AG08396 (cell line): Measurements from ENCODE around the gene DDIT4.
"Not testable (repeated sequence)": the region's sequence is repeated elsewhere in the genome, so short reads cannot be mapped to it uniquely, and the experiment has no call there.

Experiments
- DNase-seq: peaks from one replicate; pipeline ENCODE4 v3.0.0; 2012; ENCODE audit warnings: low spot score, mixed read lengths

Gene DDIT4

DNA sequence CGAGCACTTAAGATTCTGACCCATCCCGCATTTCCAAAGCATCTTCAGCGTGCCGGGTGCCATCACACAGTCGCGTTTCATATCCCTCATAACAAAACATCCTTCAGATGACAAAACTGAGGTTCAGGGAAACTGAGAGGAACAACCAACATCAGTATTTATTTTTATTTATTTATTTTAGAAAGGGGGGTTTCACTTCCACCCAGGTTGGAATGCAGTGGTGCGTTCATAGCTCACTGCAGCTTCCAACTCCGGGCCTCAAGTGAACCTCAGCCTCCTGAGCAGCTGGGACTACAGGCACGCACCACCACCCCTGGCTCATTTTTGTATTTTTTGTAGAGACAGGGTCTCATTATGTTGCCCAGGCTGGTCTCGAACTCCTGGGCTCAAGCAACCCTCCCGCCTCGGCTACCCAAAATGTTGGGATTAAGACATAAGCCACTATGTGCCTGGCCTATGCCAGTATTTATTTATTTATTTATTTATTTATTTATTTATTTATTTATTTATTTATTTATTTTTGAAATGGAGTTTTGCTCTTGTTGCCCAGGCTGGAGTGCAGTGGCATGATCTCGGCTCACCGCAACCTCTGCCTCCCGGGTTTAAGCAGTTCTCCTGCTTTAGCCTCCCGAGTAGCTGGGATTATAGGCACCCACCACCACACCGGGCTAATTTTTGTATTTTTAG is 24.4 kb upstream of the DDIT4 start:
- DNase-seq = not testable (repeated sequence)

DNA sequence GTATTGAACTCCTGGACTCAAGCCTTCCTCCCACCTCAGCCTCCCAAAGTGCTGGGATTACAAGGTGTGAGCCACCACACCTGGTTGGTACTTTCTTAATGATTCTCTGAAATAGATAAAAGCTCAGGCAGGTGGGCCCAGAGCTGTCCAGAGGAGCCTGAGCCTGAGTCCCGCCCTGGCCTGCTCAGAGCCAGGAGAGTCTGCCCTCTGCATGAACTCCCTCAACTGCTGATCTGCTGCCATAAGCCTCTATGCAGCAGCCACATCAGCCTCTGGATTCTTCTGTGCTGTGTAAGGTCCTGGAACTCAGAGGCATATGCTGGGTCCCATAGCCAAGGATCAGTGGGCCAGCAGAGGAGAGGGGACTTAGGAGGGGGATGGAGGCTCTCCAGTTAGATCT is 23.1 kb upstream of the DDIT4 start:
- DNase-seq = peak; percentile 76

GRCh38 chr10:72251635-72252034 is 22.1 kb upstream of the DDIT4 start:
- no peak for DNase-seq

DNA sequence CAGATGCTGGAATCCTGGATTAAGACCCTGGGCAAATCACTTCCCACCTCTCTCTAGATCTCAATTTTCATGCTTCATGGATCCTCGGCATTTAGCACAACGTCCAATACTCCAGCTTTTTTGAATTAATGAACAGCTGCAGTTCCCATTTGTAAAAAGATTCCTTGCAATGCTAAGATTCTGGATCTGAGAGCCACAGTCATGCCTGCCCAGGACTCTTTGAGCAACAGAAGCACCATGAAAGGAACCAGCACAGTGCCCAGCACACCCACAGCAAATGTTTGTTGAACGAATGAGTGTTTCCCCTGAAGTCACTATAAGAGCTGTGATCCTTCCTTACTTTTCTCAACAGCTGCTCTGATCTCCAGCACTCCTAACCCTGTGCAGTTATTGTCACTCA is 20.8 kb upstream of the DDIT4 start:
- DNase-seq = no peak

GRCh38 chr10:72253578-72253977 is 20.1 kb upstream of the DDIT4 start:
- no peak for DNase-seq

GRCh38 chr10:72254813-72255568 is 18.7 kb upstream of the DDIT4 start:
- peak; percentile 84 for DNase-seq

DNA sequence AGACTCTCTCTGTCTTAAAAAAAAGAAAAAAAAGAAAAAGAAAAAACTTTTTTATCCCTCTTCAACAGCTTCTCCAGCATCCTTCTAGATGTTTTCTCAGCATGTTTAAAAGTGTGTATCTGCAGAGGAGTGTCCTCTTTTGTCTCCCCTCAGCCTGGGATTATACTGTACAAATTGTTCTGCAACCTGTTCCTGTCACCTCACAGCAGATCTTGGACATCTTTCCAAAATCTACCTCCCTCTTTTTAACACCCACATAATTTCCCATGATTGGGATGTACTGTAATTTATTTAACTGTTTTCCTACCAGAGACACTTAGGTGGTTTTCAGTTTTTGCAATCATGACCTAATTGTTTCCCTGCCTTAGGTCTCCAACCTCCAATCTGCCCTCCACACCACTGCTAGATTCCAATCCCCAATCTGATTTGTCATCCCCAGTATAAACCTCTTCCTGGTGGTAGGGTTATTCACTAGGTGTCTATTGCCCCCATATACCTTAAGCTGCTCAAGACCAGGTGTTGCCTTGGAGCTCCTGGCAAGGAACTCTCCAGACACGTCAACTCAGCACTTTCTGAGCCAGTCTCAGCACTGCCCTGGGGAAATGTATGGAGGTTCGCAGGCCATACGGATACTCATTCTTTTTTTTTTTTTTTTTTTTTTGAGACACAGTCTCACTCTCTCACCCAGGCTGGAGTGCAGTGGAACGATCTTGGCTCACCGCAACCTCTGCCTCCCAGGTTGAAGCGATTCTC is 17.6 kb upstream of the DDIT4 start:
- DNase-seq = no peak

- DNase-seq = no peak
Measured at GRCh38 chr10:72257051-72257892, 16.5 kb upstream of the DDIT4 start.

GRCh38 chr10:72258617-72259016 is 15.1 kb upstream of the DDIT4 start:
- no peak for DNase-seq

- DNase-seq = no peak
Measured at GRCh38 chr10:72259491-72260238, 14.1 kb upstream of the DDIT4 start.

GRCh38 chr10:72260239-72260975 is 13.3 kb upstream of the DDIT4 start:
- peak; percentile 87 for DNase-seq

GRCh38 chr10:72260976-72261783 is 12.5 kb upstream of the DDIT4 start:
- DNase-seq = no peak

DNA sequence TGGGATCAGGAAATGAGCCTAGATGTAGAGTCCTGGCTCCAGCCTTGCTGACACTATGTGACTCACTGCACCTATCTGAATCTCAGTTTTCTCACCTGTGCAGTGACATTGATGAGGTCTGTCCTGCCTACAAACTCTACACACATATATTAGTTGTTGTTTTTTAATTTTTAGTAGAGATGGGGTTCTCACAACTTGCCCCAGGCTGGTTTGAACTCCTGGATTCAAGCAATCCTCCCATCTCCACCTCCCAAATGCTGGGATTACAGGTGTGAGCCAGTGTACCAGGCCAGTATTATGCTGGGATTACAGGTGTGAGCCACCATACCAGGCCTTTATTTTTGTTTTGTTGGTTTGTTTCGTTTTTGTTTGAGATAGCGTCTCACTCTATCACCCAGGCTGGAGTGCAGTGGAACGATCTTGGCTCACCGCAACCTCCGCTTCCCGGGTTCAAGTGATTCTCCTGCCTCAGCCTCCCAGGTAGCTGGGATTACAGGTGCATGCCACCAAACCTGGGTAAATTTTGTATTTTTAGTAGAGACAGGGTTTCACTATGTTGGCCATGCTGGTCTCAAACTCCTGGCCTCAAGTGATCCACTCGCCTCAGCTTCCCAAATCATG is 11.8 kb upstream of the DDIT4 start:
- DNase-seq = no peak

DNA sequence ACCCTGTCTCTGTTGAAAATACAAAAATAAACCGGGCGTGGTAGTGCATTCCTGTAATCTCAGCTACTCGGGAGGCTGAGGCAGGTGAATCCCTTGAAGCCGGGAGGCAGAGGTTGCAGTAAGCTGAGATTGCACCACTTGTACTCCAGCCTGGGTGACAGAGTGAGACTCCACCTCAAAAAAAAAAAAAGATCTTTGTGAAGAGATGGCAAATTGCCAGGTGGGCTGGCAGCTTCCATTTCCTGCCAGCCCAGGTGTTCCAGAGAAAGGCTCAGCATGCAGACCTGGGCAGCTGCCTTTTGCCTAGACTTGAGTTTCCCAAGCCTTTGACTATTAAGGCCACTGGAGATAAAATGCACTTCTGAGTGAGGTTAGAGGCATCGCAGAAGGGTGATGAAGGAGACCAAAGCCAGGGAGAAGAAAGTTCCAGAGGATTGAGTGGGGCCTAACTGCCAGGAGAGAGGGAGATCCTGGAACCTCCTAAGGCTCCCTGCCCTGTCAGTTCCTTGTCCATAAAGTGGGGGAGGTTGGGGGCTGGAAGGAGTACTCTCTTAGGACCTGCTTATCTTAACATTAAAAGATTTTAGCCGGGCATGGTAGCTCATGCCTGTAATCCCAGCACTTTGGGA is 10.0 kb upstream of the DDIT4 start:
- DNase-seq = no peak

DNA sequence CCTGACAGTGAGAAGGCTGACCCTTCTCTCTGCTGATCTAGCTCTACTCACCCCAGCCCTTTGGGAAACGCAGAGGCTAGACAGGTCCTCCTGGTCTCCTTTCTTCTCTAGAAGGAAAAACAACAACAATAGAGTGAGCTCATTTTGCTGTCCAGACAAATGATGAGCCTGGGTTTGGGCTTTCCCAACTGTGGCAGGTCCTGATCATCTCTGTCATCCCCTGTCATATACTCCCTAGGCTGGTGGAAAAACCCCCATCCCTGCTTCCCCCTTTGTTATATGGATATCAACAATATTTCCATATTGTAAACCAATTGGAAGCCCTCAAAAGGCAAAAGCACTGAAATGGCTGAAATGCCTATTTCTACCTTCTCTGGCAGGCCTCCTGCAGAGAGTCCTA is 9.2 kb upstream of the DDIT4 start:
- no peak for DNase-seq

DNA sequence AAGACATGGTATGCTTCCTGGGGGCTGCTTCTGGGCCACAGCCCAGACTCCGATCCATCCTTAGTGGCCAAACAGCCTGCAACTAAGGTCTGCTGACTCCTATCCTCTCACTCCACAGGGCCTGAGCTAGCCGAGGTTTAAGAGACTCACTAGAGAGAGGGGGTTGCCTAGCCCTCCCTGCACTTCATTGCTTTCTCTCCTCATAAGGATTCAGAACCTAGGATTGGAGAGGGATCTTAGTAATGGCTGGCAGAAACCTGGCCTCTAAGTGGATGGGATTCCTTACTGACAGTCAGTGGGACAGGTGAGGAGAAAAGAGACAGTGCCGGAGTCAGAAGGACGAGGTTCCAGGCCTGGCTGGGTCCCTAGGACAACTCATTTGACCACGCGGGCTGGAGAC is 8.2 kb upstream of the DDIT4 start:
- DNase-seq = no peak

DNA sequence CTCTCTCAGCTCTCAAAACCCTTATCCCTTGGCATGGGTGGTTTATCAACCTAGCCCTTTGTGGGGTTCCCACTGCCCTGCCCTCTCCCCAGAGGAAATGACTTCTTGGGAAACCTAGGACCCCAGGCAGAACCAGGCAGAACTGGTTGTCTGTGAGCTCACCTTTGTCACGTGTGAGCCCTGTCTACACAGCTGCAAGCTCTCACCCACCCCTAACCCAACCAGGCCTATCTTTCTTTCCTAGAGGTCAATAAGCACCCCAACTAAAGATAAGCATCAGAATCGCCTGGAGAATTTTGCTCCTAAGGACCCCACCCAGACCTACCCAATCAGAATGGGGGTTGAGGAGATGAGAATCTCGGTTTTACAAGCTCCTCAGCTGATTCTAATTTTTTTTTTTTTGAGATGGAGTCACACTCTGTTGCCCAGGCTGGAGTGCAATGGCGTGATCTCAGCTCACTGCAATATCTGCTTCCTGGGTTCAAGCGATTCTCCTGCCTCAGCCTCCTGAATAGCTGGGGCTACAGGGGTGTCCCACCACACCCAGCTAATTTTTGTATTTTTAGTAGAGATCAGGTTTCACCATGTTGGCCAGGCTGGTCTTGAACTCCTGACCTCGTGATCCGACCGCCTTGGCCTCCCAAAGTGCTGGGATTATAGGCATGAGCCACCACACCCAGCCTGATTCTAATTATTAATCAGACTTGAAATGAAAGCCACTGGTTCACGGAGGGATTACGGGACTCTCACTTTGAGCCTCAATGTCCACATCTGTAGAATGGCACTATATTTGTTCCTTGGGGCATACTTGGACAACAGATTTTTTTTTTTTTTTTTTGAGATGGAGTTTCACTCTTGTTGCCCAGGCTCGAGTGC is 7.5 kb upstream of the DDIT4 start:
- DNase-seq = no peak

GRCh38 chr10:72267381-72267780 is 6.3 kb upstream of the DDIT4 start:
- DNase-seq = no peak
